ENCODE data around the gene KAZN. TPM values are rescaled to one million over a fixed set of nuclear protein-coding genes. Genes with fewer than 3 reads are reported as not detected.

KAZN gene
- total and polyA plus RNA-seq, 2 donors (not counting 1 experiment from before 2014, with no cell fraction given), result 3.4 to 5.0 TPM

- H3K4me1 ChIP-seq (ENCODE audit: control insufficient read depth, extremely low read depth, insufficient read depth, low read length), result no peaks in the 10 kb centered on the region
- no peaks in the 10 kb centered on the region for H3K79me2 ChIP-seq (ENCODE audit: control insufficient read depth, insufficient read depth, low read length)
- H3K4me2 ChIP-seq (ENCODE audit: extremely low read depth, insufficient read depth, low read length), result no peak overlapping the region
- H3K27ac ChIP-seq (ENCODE audit: insufficient read depth, low read length), result no peak overlapping the region
- no peak for DNase-seq (ENCODE audit: low read depth in 2 of 2)
- no peaks in the 10 kb centered on the region for H3K27me3 ChIP-seq (ENCODE audit: control insufficient read depth, insufficient read depth, low read length)
- no peaks in the 10 kb centered on the region for H3K9me3 ChIP-seq (ENCODE audit: control insufficient read depth, insufficient read depth, low read depth, low read length)
- H2AFZ ChIP-seq (ENCODE audit: low read length), result no peak overlapping the region
- H3K4me3 ChIP-seq (replicated peaks in 1 of 4; ENCODE audit: control extremely low read depth in 1 of 4, insufficient read depth in 1 of 4, low read depth in 3 of 4, low read length in 4 of 4), result no peak overlapping the region
- no peaks in the 10 kb centered on the region for H3K36me3 ChIP-seq (ENCODE audit: control insufficient read depth, insufficient read depth, low read length)
- no peak for TF ChIP-seq EZH2 (IDR thresholded peaks at IDR 0.05; ENCODE audit: low read length, missing control alignments)
- TF ChIP-seq CTCF (conservative IDR thresholded peaks at IDR 0.05 in 1 of 2, IDR thresholded peaks at IDR 0.05 in 1 of 2; ENCODE audit: low read depth in 1 of 2, low read length in 2 of 2), result no peak
- H3K9ac ChIP-seq (ENCODE audit: insufficient read depth, low read length), result no peak overlapping the region
- no peaks in the 10 kb centered on the region for H4K20me1 ChIP-seq (ENCODE audit: control insufficient read depth, extremely low read depth, insufficient read depth, low read length)
Observed at GRCh38 chr1:14894811-14895560, 296.5 kb downstream of the KAZN start.

DNA sequence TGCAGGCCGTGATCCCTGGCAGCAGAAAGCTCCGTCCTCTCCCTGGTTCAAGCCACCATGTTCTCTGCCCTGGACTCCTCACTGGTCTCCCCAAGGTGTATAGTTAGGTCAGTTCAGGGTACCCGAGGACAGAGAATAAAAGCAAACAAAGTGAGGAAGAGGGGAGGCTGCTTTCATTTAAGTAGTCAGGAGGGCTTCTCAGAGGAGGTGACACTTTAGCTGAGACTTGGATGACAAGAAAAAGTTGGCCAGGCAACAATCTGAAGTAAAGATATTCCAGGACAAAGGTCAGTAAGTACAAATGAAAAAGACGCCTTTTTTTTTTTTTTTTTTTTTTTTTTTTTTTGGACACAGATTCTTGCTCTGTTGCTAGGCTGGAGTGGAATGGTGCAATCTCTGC lies 297.2 kb downstream of the KAZN start:
- H3K27me3 ChIP-seq (ENCODE audit: control insufficient read depth, insufficient read depth, low read length), result no peaks in the 10 kb centered on the region
- no peak overlapping the region for H2AFZ ChIP-seq (ENCODE audit: low read length)
- no peak overlapping the region for H3K9ac ChIP-seq (ENCODE audit: insufficient read depth, low read length)
- no peaks in the 10 kb centered on the region for H4K20me1 ChIP-seq (ENCODE audit: control insufficient read depth, extremely low read depth, insufficient read depth, low read length)
- H3K27ac ChIP-seq (ENCODE audit: insufficient read depth, low read length), result no peak overlapping the region
- H3K9me3 ChIP-seq (ENCODE audit: control insufficient read depth, insufficient read depth, low read depth, low read length), result no peaks in the 10 kb centered on the region
- H3K36me3 ChIP-seq (ENCODE audit: control insufficient read depth, insufficient read depth, low read length), result no peaks in the 10 kb centered on the region
- DNase-seq (ENCODE audit: low read depth in 2 of 2), result no peak
- H3K79me2 ChIP-seq (ENCODE audit: control insufficient read depth, insufficient read depth, low read length), result no peaks in the 10 kb centered on the region
- H3K4me1 ChIP-seq (ENCODE audit: control insufficient read depth, extremely low read depth, insufficient read depth, low read length), result no peaks in the 10 kb centered on the region
- no peak overlapping the region for H3K4me3 ChIP-seq (replicated peaks in 1 of 4; ENCODE audit: control extremely low read depth in 1 of 4, insufficient read depth in 1 of 4, low read depth in 3 of 4, low read length in 4 of 4)
- TF ChIP-seq EZH2 (IDR thresholded peaks at IDR 0.05; ENCODE audit: low read length, missing control alignments), result no peak
- TF ChIP-seq CTCF (conservative IDR thresholded peaks at IDR 0.05 in 1 of 2, IDR thresholded peaks at IDR 0.05 in 1 of 2; ENCODE audit: low read depth in 1 of 2, low read length in 2 of 2), result no peak
- H3K4me2 ChIP-seq (ENCODE audit: extremely low read depth, insufficient read depth, low read length), result no peak overlapping the region

DNA sequence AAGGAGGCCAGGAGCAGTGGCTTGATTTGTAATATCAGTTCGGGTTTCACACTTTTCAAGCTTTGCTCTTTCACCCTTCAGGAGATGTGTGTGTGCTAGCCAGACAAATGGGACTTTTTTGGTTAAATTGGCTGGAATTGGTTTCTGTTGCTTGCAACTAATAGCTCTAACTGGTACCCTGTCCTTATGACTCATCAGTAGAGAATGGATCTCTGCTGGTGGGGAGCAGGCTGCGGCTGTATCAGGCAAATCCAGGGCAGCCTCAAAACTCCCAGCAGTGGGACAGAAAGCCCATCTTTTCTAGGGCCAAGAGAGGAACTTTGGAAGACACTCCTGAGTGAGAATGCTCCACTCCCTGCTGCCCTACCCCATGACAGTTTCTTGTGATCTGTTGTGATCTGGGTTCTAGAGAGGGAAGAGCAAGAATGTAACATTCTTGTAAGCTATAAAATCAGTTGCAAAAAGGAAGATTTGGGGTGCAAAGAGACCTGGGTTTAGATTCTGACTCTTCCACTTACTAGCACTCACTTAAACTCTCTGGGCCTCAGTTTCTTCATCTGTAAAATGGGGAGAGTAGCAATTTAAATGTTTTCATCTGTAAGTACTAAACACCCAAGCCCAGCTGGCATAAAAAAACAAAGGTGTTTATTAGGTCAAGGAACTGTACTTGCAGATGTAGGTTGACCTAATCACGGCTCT lies 298.0 kb downstream of the KAZN start:
- H3K9ac ChIP-seq (ENCODE audit: insufficient read depth, low read length), result no peak overlapping the region
- H2AFZ ChIP-seq (ENCODE audit: low read length), result no peak overlapping the region
- no peak overlapping the region for H3K27ac ChIP-seq (ENCODE audit: insufficient read depth, low read length)
- no peaks in the 10 kb centered on the region for H4K20me1 ChIP-seq (ENCODE audit: control insufficient read depth, extremely low read depth, insufficient read depth, low read length)
- H3K9me3 ChIP-seq (ENCODE audit: control insufficient read depth, insufficient read depth, low read depth, low read length), result no peaks in the 10 kb centered on the region
- H3K36me3 ChIP-seq (ENCODE audit: control insufficient read depth, insufficient read depth, low read length), result no peaks in the 10 kb centered on the region
- H3K79me2 ChIP-seq (ENCODE audit: control insufficient read depth, insufficient read depth, low read length), result no peaks in the 10 kb centered on the region
- H3K4me1 ChIP-seq (ENCODE audit: control insufficient read depth, extremely low read depth, insufficient read depth, low read length), result no peaks in the 10 kb centered on the region
- H3K27me3 ChIP-seq (ENCODE audit: control insufficient read depth, insufficient read depth, low read length), result no peaks in the 10 kb centered on the region
- no peak overlapping the region for H3K4me3 ChIP-seq (replicated peaks in 1 of 4; ENCODE audit: control extremely low read depth in 1 of 4, insufficient read depth in 1 of 4, low read depth in 3 of 4, low read length in 4 of 4)
- peak; percentile 24 to 60 for DNase-seq (ENCODE audit: low read depth in 2 of 2)
- TF ChIP-seq CTCF (conservative IDR thresholded peaks at IDR 0.05 in 1 of 2, IDR thresholded peaks at IDR 0.05 in 1 of 2; ENCODE audit: low read depth in 1 of 2, low read length in 2 of 2) (no peak), EZH2 (IDR thresholded peaks at IDR 0.05; ENCODE audit: low read length, missing control alignments) (no peak)
- no peak overlapping the region for H3K4me2 ChIP-seq (ENCODE audit: extremely low read depth, insufficient read depth, low read length)

All from fibroblast of lung (primary cell).